IMR-90 (cell line): ENCODE measurements around the gene AOPEP.

Experiments used
- BHLHE40 ChIP-seq: fragments of 150-350 bp; IDR thresholded peaks from 2 replicates; pipeline ENCODE4 v1.6.1; 2016; ENCODE audit warnings: mild to moderate bottlenecking, low read depth, low read length
- MAFK ChIP-seq: IDR thresholded peaks from 2 replicates; pipeline ENCODE4 v1.6.1; 2012; ENCODE audit warnings: low read depth, low read length, improper control_type of control experiment
- MAZ ChIP-seq: IDR thresholded peaks from 2 replicates; pipeline ENCODE4 v1.6.1; 2012; ENCODE audit warnings: low read depth, mild to moderate bottlenecking, low read length, improper control_type of control experiment, moderate library complexity, borderline replicate concordance
- MXI1 ChIP-seq: IDR thresholded peaks from 2 replicates; pipeline ENCODE4 v1.6.1; 2012; ENCODE audit warnings: low read depth, mild to moderate bottlenecking, low read length, moderate library complexity, borderline replicate concordance
- NFE2L2 ChIP-seq: fragments of 150-350 bp; IDR thresholded peaks from 2 replicates; pipeline ENCODE4 v1.6.1; 2016; ENCODE audit warnings: low read depth, mild to moderate bottlenecking, low read length
- POLR2A ChIP-seq: IDR thresholded peaks from 2 replicates; pipeline ENCODE4 v1.6.1; 2012; ENCODE audit warnings: mild to moderate bottlenecking, low read depth, low read length
- RAD21 ChIP-seq: IDR thresholded peaks from 2 replicates; pipeline ENCODE4 v1.6.1; 2012; ENCODE audit warnings: low read length, improper control_type of control experiment
- RCOR1 ChIP-seq: IDR thresholded peaks from 2 replicates; pipeline ENCODE4 v1.6.1; 2012; ENCODE audit warnings: mild to moderate bottlenecking, low read length, improper control_type of control experiment; ENCODE audit not compliant: insufficient replicate concordance
- SMC3 ChIP-seq: fragments of 150-350 bp; IDR thresholded peaks from 2 replicates; pipeline ENCODE4 v1.6.1; 2016; ENCODE audit warnings: low read depth, mild to moderate bottlenecking, antibody characterized with exemption, low read length, moderate library complexity
- TF ChIP-seq, protein P1 (sequence below): conservative IDR thresholded peaks from 2 replicates; pipeline ENCODE4 v1.5.1; 2012; ENCODE audit warnings: mild to moderate bottlenecking, low read depth, low read length, improper control_type of control experiment
- TF ChIP-seq, protein P2 (sequence below): fragments of 150-350 bp; IDR thresholded peaks from 2 replicates; pipeline ENCODE4 v1.6.1; 2017; ENCODE audit warnings: mild to moderate bottlenecking, antibody characterized with exemption, low read length, low read depth
- TF ChIP-seq, protein P3 (sequence below): fragments of 150-350 bp; IDR thresholded peaks from 2 replicates; pipeline ENCODE4 v1.6.1; 2016; ENCODE audit warnings: low read depth, mild to moderate bottlenecking, low read length, moderate library complexity, borderline replicate concordance

DNA sequence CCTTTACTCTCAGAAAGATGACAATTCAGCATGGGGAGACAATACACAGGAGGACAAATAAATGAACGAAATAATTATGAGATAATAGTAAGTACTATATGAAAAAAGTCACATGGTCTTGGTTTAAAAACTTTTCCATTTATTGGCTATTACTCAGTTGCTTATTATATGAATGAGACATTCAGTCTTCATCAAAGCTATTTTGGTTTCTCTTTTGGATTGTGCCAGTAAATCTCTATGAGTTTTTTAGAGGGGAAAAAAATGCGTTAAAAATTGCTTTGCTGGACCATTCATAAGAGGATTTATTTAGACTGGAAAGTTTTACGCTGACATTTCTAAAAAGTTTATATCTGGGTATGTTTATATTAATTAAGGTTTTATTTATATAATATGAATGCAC is 137.7 kb downstream of the AOPEP start:
- no peak for TF ChIP-seq MXI1
- TF ChIP-seq, protein P1, sequence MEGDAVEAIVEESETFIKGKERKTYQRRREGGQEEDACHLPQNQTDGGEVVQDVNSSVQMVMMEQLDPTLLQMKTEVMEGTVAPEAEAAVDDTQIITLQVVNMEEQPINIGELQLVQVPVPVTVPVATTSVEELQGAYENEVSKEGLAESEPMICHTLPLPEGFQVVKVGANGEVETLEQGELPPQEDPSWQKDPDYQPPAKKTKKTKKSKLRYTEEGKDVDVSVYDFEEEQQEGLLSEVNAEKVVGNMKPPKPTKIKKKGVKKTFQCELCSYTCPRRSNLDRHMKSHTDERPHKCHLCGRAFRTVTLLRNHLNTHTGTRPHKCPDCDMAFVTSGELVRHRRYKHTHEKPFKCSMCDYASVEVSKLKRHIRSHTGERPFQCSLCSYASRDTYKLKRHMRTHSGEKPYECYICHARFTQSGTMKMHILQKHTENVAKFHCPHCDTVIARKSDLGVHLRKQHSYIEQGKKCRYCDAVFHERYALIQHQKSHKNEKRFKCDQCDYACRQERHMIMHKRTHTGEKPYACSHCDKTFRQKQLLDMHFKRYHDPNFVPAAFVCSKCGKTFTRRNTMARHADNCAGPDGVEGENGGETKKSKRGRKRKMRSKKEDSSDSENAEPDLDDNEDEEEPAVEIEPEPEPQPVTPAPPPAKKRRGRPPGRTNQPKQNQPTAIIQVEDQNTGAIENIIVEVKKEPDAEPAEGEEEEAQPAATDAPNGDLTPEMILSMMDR: no peak
- TF ChIP-seq POLR2A: no peak
- no peak for TF ChIP-seq RAD21
- TF ChIP-seq, protein P2, sequence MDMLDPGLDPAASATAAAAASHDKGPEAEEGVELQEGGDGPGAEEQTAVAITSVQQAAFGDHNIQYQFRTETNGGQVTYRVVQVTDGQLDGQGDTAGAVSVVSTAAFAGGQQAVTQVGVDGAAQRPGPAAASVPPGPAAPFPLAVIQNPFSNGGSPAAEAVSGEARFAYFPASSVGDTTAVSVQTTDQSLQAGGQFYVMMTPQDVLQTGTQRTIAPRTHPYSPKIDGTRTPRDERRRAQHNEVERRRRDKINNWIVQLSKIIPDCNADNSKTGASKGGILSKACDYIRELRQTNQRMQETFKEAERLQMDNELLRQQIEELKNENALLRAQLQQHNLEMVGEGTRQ: no peak
- no peak for TF ChIP-seq MAZ
- no peak for TF ChIP-seq RCOR1
- TF ChIP-seq BHLHE40: no peak
- TF ChIP-seq, protein P3, sequence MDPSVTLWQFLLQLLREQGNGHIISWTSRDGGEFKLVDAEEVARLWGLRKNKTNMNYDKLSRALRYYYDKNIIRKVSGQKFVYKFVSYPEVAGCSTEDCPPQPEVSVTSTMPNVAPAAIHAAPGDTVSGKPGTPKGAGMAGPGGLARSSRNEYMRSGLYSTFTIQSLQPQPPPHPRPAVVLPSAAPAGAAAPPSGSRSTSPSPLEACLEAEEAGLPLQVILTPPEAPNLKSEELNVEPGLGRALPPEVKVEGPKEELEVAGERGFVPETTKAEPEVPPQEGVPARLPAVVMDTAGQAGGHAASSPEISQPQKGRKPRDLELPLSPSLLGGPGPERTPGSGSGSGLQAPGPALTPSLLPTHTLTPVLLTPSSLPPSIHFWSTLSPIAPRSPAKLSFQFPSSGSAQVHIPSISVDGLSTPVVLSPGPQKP: no peak
- no peak for TF ChIP-seq SMC3
- no peak for TF ChIP-seq MAFK
- no peak for TF ChIP-seq NFE2L2
